OCI-LY1 (cell line): ENCODE data around the gene VEPH1.

Experiments
- H2AFZ ChIP-seq: fragments of 200-600 bp; sonication (generic), shearing (Covaris generic); 2 replicates; pipeline ENCODE4 v1.6.0; 2014; ENCODE audit warnings: antibody characterized with exemption, mild to moderate bottlenecking, low read length
- H3F3A ChIP-seq: fragments of 200-600 bp; sonication (generic), shearing (Covaris generic); 2 replicates; pipeline ENCODE4 v1.6.0; 2014; ENCODE audit warnings: mild to moderate bottlenecking, antibody characterized with exemption, low read length, moderate library complexity; ENCODE audit not compliant: insufficient read depth
- H3K27ac ChIP-seq: fragments of 200-600 bp; sonication (generic); 2 replicates; pipeline ENCODE4 v1.5.1; 2014; ENCODE audit warnings: low read length, mixed run types, mild to moderate bottlenecking, low read depth; ENCODE audit not compliant: poor library complexity, severe bottlenecking
- H3K27me3 ChIP-seq: fragments of 200-600 bp; sonication (generic); 2 replicates; pipeline ENCODE4 v1.6.0; 2014; ENCODE audit warnings: antibody characterized with exemption, mild to moderate bottlenecking, low read length, moderate library complexity; ENCODE audit not compliant: insufficient read depth
- H3K36me3 ChIP-seq: fragments of 200-600 bp; sonication (generic); 2 replicates; pipeline ENCODE4 v1.6.1; 2014; ENCODE audit warnings: mild to moderate bottlenecking, antibody characterized with exemption, low read length, moderate library complexity, mixed read lengths; ENCODE audit not compliant: insufficient read depth
- H3K4me1 ChIP-seq: fragments of 200-600 bp; sonication (generic); 2 replicates; pipeline ENCODE4 v1.5.1; 2014; ENCODE audit warnings: mild to moderate bottlenecking, low read length, moderate library complexity; ENCODE audit not compliant: insufficient read depth, severe bottlenecking
- H3K4me2 ChIP-seq: fragments of 200-600 bp; sonication (generic), shearing (Covaris generic); 2 replicates; pipeline ENCODE4 v1.6.1; 2014; ENCODE audit warnings: low read length
- H3K4me3 ChIP-seq: fragments of 200-600 bp; sonication (generic); 2 replicates; pipeline ENCODE4 v1.5.1; 2014; ENCODE audit warnings: low read length, low read depth, mild to moderate bottlenecking, mixed read lengths; ENCODE audit not compliant: poor library complexity, severe bottlenecking
- H3K79me2 ChIP-seq: fragments of 200-600 bp; shearing (Covaris generic); 2 replicates; pipeline ENCODE4 v1.6.1; 2016; ENCODE audit warnings: mixed run types, low read length, mixed read lengths; ENCODE audit not compliant: insufficient read depth
- H3K9ac ChIP-seq: fragments of 200-600 bp; sonication (generic), shearing (Covaris generic); 2 replicates; pipeline ENCODE4 v1.6.1; 2014; ENCODE audit warnings: mild to moderate bottlenecking, low read length, mixed read lengths
- H3K9me2 ChIP-seq: fragments of 200-600 bp; sonication (generic), shearing (Covaris generic); 2 replicates; pipeline ENCODE4 v1.6.1; 2014; ENCODE audit warnings: low read depth, mild to moderate bottlenecking, low read length, mixed read lengths
- H3K9me3 ChIP-seq: fragments of 200-600 bp; shearing (Covaris generic); 2 replicates; pipeline ENCODE4 v1.6.1; 2014; ENCODE audit warnings: low read length, mixed read lengths
- H4K20me1 ChIP-seq: fragments of 200-600 bp; sonication (generic), shearing (Covaris generic); 2 replicates; pipeline ENCODE4 v1.6.0; 2016; ENCODE audit warnings: mild to moderate bottlenecking, low read length; ENCODE audit not compliant: insufficient read depth
- CTCF ChIP-seq: fragments of 200-600 bp; sonication (generic), shearing (Covaris generic); IDR thresholded peaks from 2 replicates; pipeline ENCODE4 v1.5.1; 2017; ENCODE audit warnings: mild to moderate bottlenecking, antibody characterized with exemption, low read length, moderate library complexity, mixed read lengths
- EZH2 ChIP-seq: fragments of 200-600 bp; sonication (generic), shearing (Covaris generic); IDR thresholded peaks from 2 replicates; pipeline ENCODE4 v1.8.0; 2017; ENCODE audit warnings: borderline replicate concordance, mixed run types, mild to moderate bottlenecking, antibody characterized with exemption, low read length, moderate library complexity, mixed read lengths

VEPH1 gene

GRCh38 chr3:157387708-157388435 lies 115.3 kb downstream of the VEPH1 start:
- H3K9me2 ChIP-seq = no peaks in the 10 kb centered on the region
- H4K20me1 ChIP-seq = no peaks in the 10 kb centered on the region
- no peaks in the 10 kb centered on the region for H3K27me3 ChIP-seq
- H3K9ac ChIP-seq = no peak overlapping the region
- H3K36me3 ChIP-seq = no peaks in the 10 kb centered on the region
- H2AFZ ChIP-seq = no peak overlapping the region
- H3K27ac ChIP-seq = no peak overlapping the region
- no peak overlapping the region for H3K4me3 ChIP-seq
- no peaks in the 10 kb centered on the region for H3F3A ChIP-seq
- no peak overlapping the region for H3K4me2 ChIP-seq
- TF ChIP-seq CTCF = no peak
- TF ChIP-seq EZH2 = no peak
- no peaks in the 10 kb centered on the region for H3K4me1 ChIP-seq
- no peaks in the 10 kb centered on the region for H3K79me2 ChIP-seq
- H3K9me3 ChIP-seq = no peaks in the 10 kb centered on the region

- H3K4me1 ChIP-seq = no peaks in the 10 kb centered on the region
- no peaks in the 10 kb centered on the region for H3K36me3 ChIP-seq
- TF ChIP-seq CTCF (no peak), EZH2 (no peak)
- H3K4me3 ChIP-seq = no peak overlapping the region
- H2AFZ ChIP-seq = no peak overlapping the region
- H3K4me2 ChIP-seq = no peak overlapping the region
- H3K9me3 ChIP-seq = no peaks in the 10 kb centered on the region
- H3K79me2 ChIP-seq = no peaks in the 10 kb centered on the region
- no peak overlapping the region for H3K9ac ChIP-seq
- H3K9me2 ChIP-seq = no peaks in the 10 kb centered on the region
- H3K27ac ChIP-seq = no peak overlapping the region
- no peaks in the 10 kb centered on the region for H4K20me1 ChIP-seq
- H3F3A ChIP-seq = no peaks in the 10 kb centered on the region
- no peaks in the 10 kb centered on the region for H3K27me3 ChIP-seq
Measured at GRCh38 chr3:157384491-157384890, 118.7 kb downstream of the VEPH1 start.

- H3F3A ChIP-seq = no peaks in the 10 kb centered on the region
- no peaks in the 10 kb centered on the region for H3K27me3 ChIP-seq
- H3K9me3 ChIP-seq = no peaks in the 10 kb centered on the region
- no peak overlapping the region for H3K4me3 ChIP-seq
- TF ChIP-seq CTCF (no peak), EZH2 (no peak)
- H3K9ac ChIP-seq = no peak overlapping the region
- no peaks in the 10 kb centered on the region for H3K36me3 ChIP-seq
- no peaks in the 10 kb centered on the region for H4K20me1 ChIP-seq
- H3K4me1 ChIP-seq = no peaks in the 10 kb centered on the region
- no peak overlapping the region for H3K27ac ChIP-seq
- H3K9me2 ChIP-seq = no peaks in the 10 kb centered on the region
- H3K4me2 ChIP-seq = no peak overlapping the region
- no peak overlapping the region for H2AFZ ChIP-seq
- no peaks in the 10 kb centered on the region for H3K79me2 ChIP-seq
Measured at GRCh38 chr3:157384031-157384430, 119.2 kb downstream of the VEPH1 start.
